Neuronal stem cell (in vitro differentiated cells): ENCODE measurements around the gene CIART. TPM values are rescaled to one million over a fixed set of nuclear protein-coding genes. Genes with fewer than 3 reads are reported as not detected.
"Not testable (repeated sequence)": the region's sequence is repeated elsewhere in the genome, so short reads cannot be mapped to it uniquely, and the experiment has no call there.

ENCODE experiments used
- DNase-seq: peaks from one replicate; pipeline ENCODE4 v3.0.0-alpha.2; 2013; ENCODE audit warnings: low spot score
- H2AFZ ChIP-seq: one replicate; pipeline ENCODE4 v1.6.1; 2013; ENCODE audit warnings: mild to moderate bottlenecking, low read length, inconsistent platforms
- H2AK5ac ChIP-seq: 2 replicates; pipeline ENCODE4 v1.6.1; 2013; ENCODE audit warnings: low read depth, mild to moderate bottlenecking, inconsistent platforms, low read length, moderate library complexity, mixed read lengths
- H2BK120ac ChIP-seq: 2 replicates; pipeline ENCODE4 v1.6.1; 2013; ENCODE audit warnings: low read depth, mild to moderate bottlenecking, inconsistent platforms, low read length, moderate library complexity, mixed read lengths
- H2BK12ac ChIP-seq: one replicate; pipeline ENCODE4 v1.6.1; 2013; ENCODE audit warnings: low read length, inconsistent platforms
- H2BK15ac ChIP-seq: 2 replicates; pipeline ENCODE4 v1.6.1; 2013; ENCODE audit warnings: mild to moderate bottlenecking, low read length, inconsistent platforms, mixed read lengths
- H2BK5ac ChIP-seq: one replicate; pipeline ENCODE4 v1.6.1; 2013; ENCODE audit warnings: inconsistent platforms, mild to moderate bottlenecking, low read length, moderate library complexity
- H3K14ac ChIP-seq: one replicate; pipeline ENCODE4 v1.6.1; 2013; ENCODE audit warnings: low read length, inconsistent platforms
- H3K18ac ChIP-seq: 2 replicates; pipeline ENCODE4 v1.6.1; 2013; ENCODE audit warnings: low read length, inconsistent platforms
- H3K23ac ChIP-seq: 2 replicates; pipeline ENCODE4 v1.6.1; 2013; ENCODE audit warnings: low read depth, mild to moderate bottlenecking, mixed read lengths, low read length, inconsistent platforms; ENCODE audit not compliant: poor library complexity
- H3K27ac ChIP-seq: replicated peaks from 3 replicates; pipeline ENCODE4 v1.5.1; 2013; ENCODE audit warnings: low read length, inconsistent platforms
- H3K27me3 ChIP-seq, 3 experiments: 2 replicates each; pipeline ENCODE4 v1.6.1; 2013; ENCODE audit warnings: low read length in 3 of 3, mild to moderate bottlenecking in 2 of 3, inconsistent platforms in 1 of 3, low read depth in 1 of 3, mixed read lengths in 1 of 3, moderate library complexity in 1 of 3; ENCODE audit not compliant: control insufficient read depth in 3 of 3, insufficient read depth in 3 of 3
- H3K36me3 ChIP-seq, 2 donors: replicated peaks in 1 of 2; 2 replicates each; pipeline ENCODE4 v1.6.1; 2013; ENCODE audit warnings: low read length in 2 of 2; ENCODE audit not compliant: control insufficient read depth in 2 of 2, insufficient read depth in 2 of 2
- H3K4ac ChIP-seq: 2 replicates; pipeline ENCODE4 v1.6.1; 2013; ENCODE audit warnings: inconsistent platforms, mild to moderate bottlenecking, low read length, moderate library complexity
- H3K4me1 ChIP-seq, 2 donors: 1 replicate in 1 of 2; 2 replicates in 1 of 2; pipeline ENCODE4 v1.6.1; 2013; ENCODE audit warnings: low read length in 2 of 2, low read depth in 1 of 2; ENCODE audit not compliant: control insufficient read depth in 2 of 2, insufficient read depth in 1 of 2
- H3K4me2 ChIP-seq: one replicate; pipeline ENCODE4 v1.6.1; 2013; ENCODE audit warnings: mild to moderate bottlenecking, low read length, inconsistent platforms; ENCODE audit not compliant: insufficient read depth, poor library complexity, severe bottlenecking
- H3K4me3 ChIP-seq, 2 donors: 2 replicates each; pipeline ENCODE4 v1.5.1; 2013; ENCODE audit warnings: low read length in 2 of 2, mild to moderate bottlenecking in 2 of 2, inconsistent platforms in 1 of 2, moderate library complexity in 1 of 2
- H3K79me1 ChIP-seq: one replicate; pipeline ENCODE4 v1.6.1; 2013; ENCODE audit warnings: low read depth, mild to moderate bottlenecking, inconsistent platforms, low read length, moderate library complexity
- H3K9ac ChIP-seq: one replicate; pipeline ENCODE4 v1.6.1; 2013; ENCODE audit warnings: mild to moderate bottlenecking, low read depth, low read length, inconsistent platforms; ENCODE audit not compliant: poor library complexity
- H3K9me3 ChIP-seq, 2 donors: replicated peaks in 1 of 2; 2 replicates each; pipeline versions ENCODE3 to v1.6.1; 2013; ENCODE audit warnings: low read length in 2 of 2, mild to moderate bottlenecking in 2 of 2, inconsistent platforms in 1 of 2, low read depth in 1 of 2, mixed read lengths in 1 of 2, moderate library complexity in 1 of 2; ENCODE audit not compliant: control insufficient read depth in 2 of 2, insufficient read depth in 1 of 2
- H4K8ac ChIP-seq: one replicate; pipeline ENCODE4 v1.6.1; 2013; ENCODE audit warnings: low read depth, mild to moderate bottlenecking, inconsistent platforms, low read length, moderate library complexity
- H4K91ac ChIP-seq: one replicate; pipeline ENCODE4 v1.6.1; 2013; ENCODE audit warnings: low read length, low read depth, mild to moderate bottlenecking, inconsistent platforms; ENCODE audit not compliant: poor library complexity
- WGBS, 2 donors: extraction: QIAGEN DNeasy Blood & Tissue Kit; methylation state at CpG; one replicate each; pipeline ENCODE4 v1.1.7; 2013; ENCODE audit warnings: missing lambda C conversion rate in 2 of 2, mixed read lengths in 1 of 2; ENCODE audit not compliant: insufficient read length in 2 of 2, insufficient replicate concordance in 1 of 2; ENCODE audit errors: extremely low coverage in 2 of 2; 5-methylcytosine and 5-hydroxymethylcytosine counted together
- polyA plus RNA-seq, 2 experiments: library from polyadenylated mRNA; stranded (reverse); fragments of 200-250 nt; gene quantifications; one replicate each; pipeline ENCODE4 v1.2.3, GENCODE V29; 2013

The CIART gene
- 9.0 TPM for polyA plus RNA-seq (2013, experiment 1 of 2)
- polyA plus RNA-seq (2013, experiment 2 of 2), result 10.1 TPM

- Histone ChIP-seq H2AK5ac (peak within 1 kb of the TSS; percentile 48), H3K4ac (no peak within 1 kb of the TSS), H4K91ac (no peak within 1 kb of the TSS), H3K9ac (peak within 1 kb of the TSS; percentile 65), H3K18ac (peak within 1 kb of the TSS; percentile 84), H3K79me1 (no peaks in the 10 kb centered on the region), H4K8ac (no peak within 1 kb of the TSS), H3K4me3 (peak within 1 kb of the TSS; percentile 47 to 82), H2AFZ (peak within 1 kb of the TSS; percentile 63), H2BK12ac (peak within 1 kb of the TSS; percentile 27), H3K14ac (peak within 1 kb of the TSS; percentile 22), H3K4me2 (peak within 1 kb of the TSS; percentile 88), H3K4me1 (peaks cover 0 to 10% of the 10 kb centered on the region in 2 donors), H2BK15ac (no peak within 1 kb of the TSS), H3K9me3 (no peaks in the 10 kb centered on the region), H3K27me3 (peaks cover 0 to 7% (median 0%) of the 10 kb centered on the region in 3 experiments), H3K36me3 (peaks cover 5 to 44% of the 10 kb centered on the region in 2 donors), H2BK5ac (no peak within 1 kb of the TSS), H2BK120ac (no peak within 1 kb of the TSS), H3K27ac (no peak within 1 kb of the TSS), H3K23ac (peak within 1 kb of the TSS; percentile 66)
- WGBS, 2 donors, result no CpG with 5 or more reads among the region's 46 CpGs
- peak; percentile 93 for DNase-seq
Observed at GRCh38 chr1:150281758-150282557, at the start of gene CIART. CIART (plus strand) TSS chr1:150282554; CDS start chr1:150283268, 714 bp downstream.

- not testable (repeated sequence) for H3K27me3 ChIP-seq, H3K14ac ChIP-seq, H3K23ac ChIP-seq, H2BK15ac ChIP-seq, H4K91ac ChIP-seq, H2AFZ ChIP-seq, H3K4me1 ChIP-seq, H2BK120ac ChIP-seq, H3K27ac ChIP-seq, H3K4me3 ChIP-seq, H4K8ac ChIP-seq, DNase-seq, H2BK12ac ChIP-seq, H3K79me1 ChIP-seq, H3K4ac ChIP-seq, H2BK5ac ChIP-seq, H3K9me3 ChIP-seq, H3K18ac ChIP-seq, H3K9ac ChIP-seq, H2AK5ac ChIP-seq, H3K4me2 ChIP-seq
- WGBS, 2 donors, result no CpG with 5 or more reads among the region's 10 CpGs
- peaks cover 7 to 44% of the 10 kb centered on the region in 2 donors for H3K36me3 ChIP-seq
Observed at GRCh38 chr1:150232921-150233320, 49.4 kb upstream of the CIART start.

GRCh38 chr1:150233359-150234308 lies 48.7 kb upstream of the CIART start:
- H3K4me2 ChIP-seq, result peak overlapping the region; percentile 43
- H2AFZ ChIP-seq, result no peak overlapping the region
- H3K4me1 ChIP-seq, result peaks cover 1 to 7% of the 10 kb centered on the region in 2 donors
- DNase-seq, result no peak
- no peaks in the 10 kb centered on the region for H3K27me3 ChIP-seq
- H2BK15ac ChIP-seq, result no peak overlapping the region
- no peak overlapping the region for H3K23ac ChIP-seq
- no peak overlapping the region for H3K14ac ChIP-seq
- no peak overlapping the region for H3K18ac ChIP-seq
- H3K27ac ChIP-seq, result no peak overlapping the region
- H3K4me3 ChIP-seq, result peak overlapping the region; percentile 75 to 99
- no peak overlapping the region for H4K8ac ChIP-seq
- no peak overlapping the region for H2BK5ac ChIP-seq
- H2BK120ac ChIP-seq, result no peak overlapping the region
- H3K9ac ChIP-seq, result no peak overlapping the region
- H2BK12ac ChIP-seq, result no peak overlapping the region
- H3K4ac ChIP-seq, result no peak overlapping the region
- H3K9me3 ChIP-seq, result peaks cover 0 to 3% of the 10 kb centered on the region in 2 donors
- WGBS, 2 donors, result no CpG with 5 or more reads among the region's 15 CpGs
- H3K36me3 ChIP-seq, result peaks cover 6 to 37% of the 10 kb centered on the region in 2 donors
- H3K79me1 ChIP-seq, result peaks cover 4% of the 10 kb centered on the region
- no peak overlapping the region for H4K91ac ChIP-seq
- H2AK5ac ChIP-seq, result no peak overlapping the region

- no peaks in the 10 kb centered on the region for H3K9me3 ChIP-seq
- peak overlapping the region; percentile 96 for H3K18ac ChIP-seq
- H3K4ac ChIP-seq, result no peak overlapping the region
- peak overlapping the region; percentile 85 for H3K27ac ChIP-seq
- no peak overlapping the region for H4K8ac ChIP-seq
- H3K4me1 ChIP-seq, result peaks cover 1 to 7% of the 10 kb centered on the region in 2 donors
- H3K36me3 ChIP-seq, result peaks cover 6 to 31% of the 10 kb centered on the region in 2 donors
- no peak overlapping the region for H4K91ac ChIP-seq
- H3K9ac ChIP-seq, result peak overlapping the region; percentile 93
- no peak overlapping the region for H2AK5ac ChIP-seq
- H3K79me1 ChIP-seq, result peaks cover 4% of the 10 kb centered on the region
- H2BK120ac ChIP-seq, result no peak overlapping the region
- H2AFZ ChIP-seq, result peak overlapping the region; percentile 66
- H2BK15ac ChIP-seq, result no peak overlapping the region
- DNase-seq, result no peak
- peak overlapping the region; percentile 67 for H3K23ac ChIP-seq
- no peaks in the 10 kb centered on the region for H3K27me3 ChIP-seq
- peak overlapping the region; percentile 75 to 99 for H3K4me3 ChIP-seq
- H2BK12ac ChIP-seq, result no peak overlapping the region
- no peak overlapping the region for H3K14ac ChIP-seq
- peak overlapping the region; percentile 73 for H3K4me2 ChIP-seq
- peak overlapping the region; percentile 94 for H2BK5ac ChIP-seq
- no CpG with 5 or more reads among the region's 9 CpGs for WGBS, 2 donors
Observed at GRCh38 chr1:150234309-150234565, 48.1 kb upstream of the CIART start.
